GM19193 (cell line): ENCODE measurements around the gene AMBRA1.

ENCODE experiments used
- POLR2A ChIP-seq: IDR thresholded peaks from 4 replicates; pipeline ENCODE4 v1.6.1; 2011; ENCODE audit not compliant: insufficient read depth, insufficient read length; ENCODE audit errors: extremely low read depth

Gene AMBRA1

GRCh38 chr11:46413760-46414465, 179.9 kb downstream of the AMBRA1 start:
- TF ChIP-seq POLR2A: no peak

DNA sequence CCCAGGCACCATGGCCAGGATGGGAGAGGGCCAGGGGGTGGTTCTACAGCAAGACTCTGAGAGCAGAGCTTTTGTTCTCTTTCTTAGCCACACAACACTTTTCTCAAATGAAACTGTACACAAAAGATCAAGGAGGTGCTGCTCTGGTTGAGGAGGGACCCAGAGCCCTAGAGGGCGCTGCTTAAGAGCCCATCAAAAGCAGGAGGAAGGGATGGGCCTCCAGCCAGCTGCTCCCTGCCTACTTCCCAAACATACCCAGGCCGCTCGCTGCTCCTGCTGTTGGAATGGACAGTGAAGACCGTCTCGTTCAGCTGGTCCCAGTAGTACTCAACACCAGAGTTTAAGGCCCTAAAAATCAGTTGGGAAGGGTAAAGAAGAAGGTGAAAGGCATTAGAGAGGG, 183.8 kb downstream of the AMBRA1 start:
- TF ChIP-seq POLR2A: no peak

- TF ChIP-seq POLR2A: no peak
Measured at GRCh38 chr11:46408407-46408986, 185.3 kb downstream of the AMBRA1 start.

DNA sequence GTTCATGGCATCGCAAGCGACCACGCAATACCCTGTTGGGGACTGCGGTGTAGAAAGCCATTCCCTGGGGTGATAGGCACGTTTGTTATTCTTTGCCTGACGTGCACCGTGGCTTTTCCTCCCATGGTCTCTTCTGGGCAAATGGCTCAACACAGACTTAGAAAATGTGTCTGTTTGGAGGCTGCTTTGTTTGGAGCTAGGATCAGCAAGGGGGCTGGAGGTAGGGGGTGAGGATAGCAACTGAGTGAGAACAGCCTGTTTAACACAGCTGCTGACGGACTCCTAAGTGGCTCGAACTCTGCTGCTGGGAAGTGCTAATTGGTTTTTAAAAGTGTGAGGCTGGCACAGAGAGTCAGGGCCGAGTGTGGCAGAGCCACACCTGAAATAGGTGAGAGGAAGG, 186.2 kb downstream of the AMBRA1 start:
- TF ChIP-seq POLR2A: no peak

DNA sequence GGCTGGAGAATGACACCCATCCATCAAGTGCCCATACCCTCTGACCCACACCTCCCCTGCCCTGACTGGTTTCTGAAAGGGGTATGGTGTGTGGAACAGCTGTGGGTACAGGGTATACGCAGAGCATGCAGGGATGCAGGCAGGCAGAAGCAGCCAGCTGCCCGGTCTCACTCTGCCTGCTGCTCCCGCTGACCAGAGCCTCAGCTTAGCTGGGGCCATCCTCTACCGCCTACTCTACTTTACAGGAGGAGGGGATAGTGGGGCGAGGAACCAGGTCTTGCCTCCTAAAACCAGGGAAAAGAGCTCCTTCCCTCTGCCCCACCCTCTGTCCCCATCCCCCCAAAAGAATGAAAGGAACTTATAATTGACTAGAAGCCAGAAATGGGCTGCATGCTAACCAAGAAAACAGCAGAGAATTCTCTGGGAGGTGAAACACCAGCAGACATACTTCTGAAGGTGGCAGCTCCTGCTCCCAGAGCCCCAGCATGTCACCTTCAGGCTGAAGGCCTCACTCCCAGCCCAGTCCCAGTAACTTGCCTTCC, 189.3 kb downstream of the AMBRA1 start:
- no peak for TF ChIP-seq POLR2A

DNA sequence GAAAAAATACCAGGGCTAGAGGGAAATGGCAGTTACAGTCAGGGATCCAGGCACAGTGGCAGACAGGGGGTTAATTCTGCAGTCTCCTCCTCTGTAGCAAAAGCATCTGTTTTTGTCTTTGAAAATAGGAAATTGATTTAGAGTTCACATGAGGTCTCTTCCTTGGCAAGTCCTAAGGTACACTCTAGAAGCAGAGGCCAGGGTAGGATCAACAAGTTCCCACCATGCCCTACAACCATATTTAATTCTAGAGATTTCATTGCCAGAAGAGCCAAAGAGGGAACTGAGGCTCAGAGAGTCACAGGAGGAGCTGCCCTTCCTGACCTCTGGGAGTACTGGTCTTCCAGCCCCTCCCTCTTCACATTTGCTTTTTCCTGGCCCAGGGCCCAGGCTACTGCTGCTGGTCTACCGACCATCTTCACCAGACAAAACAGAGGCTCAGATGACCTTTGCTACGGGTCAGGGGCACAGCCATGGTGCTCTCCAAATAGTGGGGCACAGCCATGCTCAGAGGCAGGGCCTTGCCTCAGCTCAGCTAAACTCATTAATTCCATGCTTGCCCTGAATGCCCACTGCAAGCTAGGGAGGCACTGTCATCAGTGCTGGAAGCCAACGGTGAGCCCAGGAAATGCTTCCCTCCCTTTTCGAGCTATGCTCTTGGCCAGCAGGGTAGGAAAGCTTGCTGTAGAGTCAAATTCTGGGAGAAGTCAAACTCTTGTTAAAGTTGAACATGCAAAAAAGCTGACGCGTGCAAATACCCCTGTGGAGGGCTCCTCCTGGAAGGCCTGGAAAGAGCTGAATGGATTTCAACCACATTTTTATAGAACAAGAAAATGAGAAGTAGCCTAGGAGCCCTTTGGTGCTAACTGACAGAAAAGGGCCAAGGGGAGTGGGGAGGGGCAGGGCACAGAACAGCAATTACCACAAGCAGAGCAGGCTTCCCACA, 190.6 kb downstream of the AMBRA1 start:
- no peak for TF ChIP-seq POLR2A

DNA sequence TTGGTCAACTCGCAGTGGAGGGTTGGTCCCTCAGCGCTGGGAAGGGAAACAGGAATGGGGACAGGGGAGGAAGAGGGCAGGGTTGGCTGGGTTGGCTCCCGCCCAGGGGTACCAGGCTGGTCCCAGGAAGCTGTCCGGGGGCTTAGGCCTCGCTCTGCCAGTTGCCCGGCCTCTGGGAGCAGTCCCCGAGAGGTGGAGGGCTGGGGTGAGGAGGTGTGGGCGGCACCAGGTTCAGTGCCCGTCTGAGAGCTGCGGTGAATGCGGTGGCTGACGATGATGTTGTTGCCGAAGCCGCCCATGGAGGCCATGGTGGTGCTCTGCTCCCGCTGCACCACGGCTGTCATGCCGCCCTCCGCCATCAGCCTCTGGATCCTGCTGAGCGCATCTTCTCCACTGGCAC, 196.3 kb downstream of the AMBRA1 start:
- TF ChIP-seq POLR2A: no peak

- no peak for TF ChIP-seq POLR2A
Measured at GRCh38 chr11:46393759-46394158, 200.1 kb downstream of the AMBRA1 start.

- no peak for TF ChIP-seq POLR2A
Measured at GRCh38 chr11:46393231-46393616, 200.6 kb downstream of the AMBRA1 start.

- no peak for TF ChIP-seq POLR2A
Measured at GRCh38 chr11:46392421-46393230, 201.2 kb downstream of the AMBRA1 start.

- no peak for TF ChIP-seq POLR2A
Measured at GRCh38 chr11:46391578-46392420, 202.0 kb downstream of the AMBRA1 start, which contains the start of gene CHRM4. Gene CHRM4 (minus strand): TSS chr11:46391776. CDS start chr11:46386557, 5,219 bp downstream.

DNA sequence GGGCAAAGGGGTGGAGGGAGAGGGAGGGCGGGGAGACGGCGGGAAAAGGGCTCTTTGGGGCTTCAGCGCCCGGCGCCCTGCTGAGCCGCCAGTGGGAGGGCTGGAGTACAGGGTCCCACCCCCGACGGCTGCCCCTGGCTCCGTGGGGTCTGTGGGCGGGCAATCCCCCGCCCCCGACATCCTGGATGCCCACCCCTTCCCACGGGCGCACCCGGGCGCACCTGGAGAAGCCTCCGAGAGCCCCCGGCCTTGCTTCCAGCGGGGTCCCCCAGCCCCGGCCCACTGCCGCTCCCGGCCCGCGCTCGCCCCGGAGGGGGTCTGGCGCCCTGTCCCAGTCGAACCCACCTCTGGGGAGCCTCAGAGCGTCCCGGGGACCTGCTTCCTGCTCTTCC, 202.6 kb downstream of the AMBRA1 start:
- TF ChIP-seq POLR2A: no peak

DNA sequence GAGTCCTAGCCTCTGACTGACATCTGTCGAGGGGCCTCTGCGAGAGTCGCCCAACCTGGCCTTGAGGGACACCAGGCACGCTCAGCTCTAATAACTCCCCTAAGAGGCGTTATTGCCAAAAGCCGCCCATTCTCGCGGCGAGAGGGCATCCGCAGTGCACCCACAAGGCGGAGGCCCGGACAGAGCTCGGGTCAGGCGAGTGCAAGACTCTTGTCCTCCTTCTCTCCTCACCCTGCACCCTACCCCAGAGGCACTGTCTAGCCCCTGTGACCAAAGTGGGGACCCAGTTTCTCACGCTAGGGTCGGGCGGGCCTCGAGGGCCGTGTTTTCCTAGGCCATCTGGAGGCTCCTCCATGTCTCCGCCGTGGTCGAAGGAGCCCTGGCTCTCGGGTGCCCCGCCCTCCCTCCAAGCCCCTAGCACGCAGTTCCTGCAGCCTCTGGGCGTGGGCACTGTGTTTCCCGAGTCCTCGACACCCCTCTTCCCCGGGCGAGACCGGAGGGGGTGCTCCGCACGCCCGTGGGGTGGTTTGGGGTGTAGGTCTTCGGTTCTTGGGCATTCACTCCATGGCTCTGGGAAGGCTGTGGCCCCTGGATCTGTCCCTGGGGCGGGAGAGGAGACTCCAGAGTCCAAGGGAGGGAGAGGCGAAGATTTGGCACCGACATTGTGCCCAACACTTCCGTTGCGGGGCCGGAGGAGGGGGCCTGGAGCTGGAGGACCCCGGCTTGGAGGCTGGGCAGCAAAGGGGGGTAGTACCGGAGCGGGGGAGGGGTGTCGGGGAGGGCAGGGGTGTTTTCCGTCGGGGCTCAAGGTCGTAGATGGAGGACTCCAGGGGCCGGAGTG, 203.3 kb downstream of the AMBRA1 start:
- no peak for TF ChIP-seq POLR2A
